A549 (cell line): ENCODE measurements around the gene TMEM87B. TPM values are rescaled to one million over a fixed set of nuclear protein-coding genes. Genes with fewer than 3 reads are reported as not detected.

Experiments used
- ATAC-seq, 2 experiments: fragments of 200-7000 bp in 1 of 2; fragments of >200 bp in 1 of 2; cut with Nextera tagmentation in 1 of 2; cut with Tn5 transposase in 1 of 2; 3 replicates each; pipeline versions ENCODE4 v1.8.0 to v1.9.1; 2018 to 2020; ENCODE audit warnings: mild to moderate bottlenecking in 1 of 2, moderate library complexity in 1 of 2
- CTCF ChIA-PET: fragments of 300-600 bp; sonication (Branson Sonifier 250); formaldehyde crosslinking; extraction: SDS; loops from one replicate; lab custom pipeline; 2021; ENCODE audit warnings: antibody characterized with exemption, inconsistent platforms; lab: Yijun Ruan, JAX
- POLR2A ChIA-PET: fragments of 350-600 bp; formaldehyde crosslinking; extraction: SDS; loops from one replicate; lab custom pipeline; 2021; ENCODE audit warnings: antibody characterized with exemption, inconsistent platforms; lab: Yijun Ruan, JAX
- DNase-seq, 2 experiments: peaks; one replicate each; pipeline versions ENCODE4 v3.0.0 to v3.0.0-alpha.2; 2011 to 2016; ENCODE audit warnings: low read depth in 1 of 2, low spot score in 1 of 2
- FAIRE-seq: peaks from 2 replicates; lab custom pipeline; 2011; peaks lifted over from hg19 to GRCh38; lab: Jason Lieb, UNC
- H3K27ac ChIP-seq, 2 experiments: fragments of >200 bp; sonication (Bioruptor Twin); formaldehyde crosslinking; 3 replicates each; pipeline ENCODE4 v1.5.1; 2016 to 2017
- H3K4me1 ChIP-seq: fragments of >200 bp; sonication (Bioruptor Twin); formaldehyde crosslinking; 3 replicates; pipeline ENCODE4 v1.6.1; 2016
- H3K4me2 ChIP-seq: fragments of >200 bp; sonication (Bioruptor Twin); formaldehyde crosslinking; 3 replicates; pipeline ENCODE4 v1.6.1; 2016
- H3K4me3 ChIP-seq: fragments of >200 bp; sonication (Bioruptor Twin); formaldehyde crosslinking; 3 replicates; pipeline ENCODE4 v1.5.1; 2016
- H3K9me3 ChIP-seq: fragments of >200 bp; sonication (Bioruptor Twin); formaldehyde crosslinking; 3 replicates; pipeline ENCODE4 v1.6.1; 2016
- BCL3 ChIP-seq: fragments of >200 bp; sonication (Bioruptor Twin); formaldehyde crosslinking; IDR thresholded peaks from 3 replicates; pipeline ENCODE4 v1.6.1; 2016
- CEBPB ChIP-seq, 2 experiments: fragments of >200 bp in 1 of 2; sonication (Bioruptor Twin) in 1 of 2; formaldehyde crosslinking in 1 of 2; IDR thresholded peaks; 2 replicates each; pipeline ENCODE4 v1.6.1; 2012 to 2016
- CHD2 ChIP-seq: fragments of 150-350 bp; IDR thresholded peaks from 2 replicates; pipeline ENCODE4 v1.6.1; 2014; ENCODE audit warnings: low read length; ENCODE audit not compliant: partially characterized antibody
- EHMT2 ChIP-seq: fragments of 200-600 bp; sonication (generic); IDR thresholded peaks from 2 replicates; pipeline ENCODE4 v1.6.1; 2016; ENCODE audit warnings: antibody characterized with exemption, low read depth, mild to moderate bottlenecking, moderate library complexity
- ELK1 ChIP-seq: fragments of 150-350 bp; IDR thresholded peaks from 2 replicates; pipeline ENCODE4 v1.6.1; 2014; ENCODE audit warnings: low read depth, mild to moderate bottlenecking, low read length
- FOSB ChIP-seq: fragments of 250-450 bp; sonication (Bioruptor Pico); IDR thresholded peaks from 2 replicates; pipeline ENCODE4 v1.5.0; 2020; ENCODE audit warnings: mild to moderate bottlenecking, moderate library complexity
- GATA3 ChIP-seq: IDR thresholded peaks from 2 replicates; pipeline ENCODE4 v1.6.1; 2012; ENCODE audit warnings: borderline replicate concordance
- HES2 ChIP-seq: fragments of >200 bp; sonication (Bioruptor Twin); formaldehyde crosslinking; IDR thresholded peaks from 2 replicates; pipeline ENCODE4 v1.6.1; 2016
- HOXA7 ChIP-seq: fragments of 250-450 bp; sonication (Bioruptor Pico); IDR thresholded peaks from 2 replicates; pipeline ENCODE4 v1.5.0; 2020; ENCODE audit warnings: mild to moderate bottlenecking, moderate library complexity
- HOXB13 ChIP-seq: fragments of 250-450 bp; sonication (Bioruptor Pico); IDR thresholded peaks from 2 replicates; pipeline ENCODE4 v1.5.0; 2020; ENCODE audit warnings: low read depth, mild to moderate bottlenecking, moderate library complexity
- HOXB5 ChIP-seq: fragments of 250-450 bp; sonication (Bioruptor Pico); IDR thresholded peaks from 2 replicates; pipeline ENCODE4 v1.5.0; 2020; ENCODE audit warnings: mild to moderate bottlenecking, moderate library complexity
- MAFK ChIP-seq: fragments of 450-650 bp; IDR thresholded peaks from 2 replicates; pipeline ENCODE4 v1.6.1; 2014; ENCODE audit not compliant: partially characterized antibody
- PBX3 ChIP-seq: IDR thresholded peaks from 2 replicates; pipeline ENCODE4 v1.6.1; 2012
- POLR2A ChIP-seq: IDR thresholded peaks from 2 replicates; pipeline ENCODE4 v1.6.1; 2012; ENCODE audit warnings: mild to moderate bottlenecking, low read length
- POLR2AphosphoS2 ChIP-seq: conservative IDR thresholded peaks from 2 replicates; pipeline ENCODE4 v1.6.1; 2012; ENCODE audit warnings: low read length, improper control_type of control experiment, inconsistent platforms
- RARB ChIP-seq: fragments of 250-450 bp; sonication (Bioruptor Pico); IDR thresholded peaks from 2 replicates; pipeline ENCODE4 v1.8.0; 2021; ENCODE audit warnings: mild to moderate bottlenecking, moderate library complexity
- RCOR1 ChIP-seq: fragments of 150-350 bp; IDR thresholded peaks from 2 replicates; pipeline ENCODE4 v1.6.1; 2014; ENCODE audit warnings: antibody characterized with exemption, low read length, low read depth
- TFCP2L1 ChIP-seq: fragments of 250-450 bp; sonication (Bioruptor Pico); IDR thresholded peaks from 2 replicates; pipeline ENCODE4 v1.5.0; 2021; ENCODE audit warnings: mild to moderate bottlenecking
- ZFP36 ChIP-seq: fragments of 450-650 bp; IDR thresholded peaks from 2 replicates; pipeline ENCODE4 v1.6.1; 2014; ENCODE audit warnings: borderline replicate concordance; ENCODE audit not compliant: partially characterized antibody
- ZNF302 ChIP-seq: fragments of 250-450 bp; sonication (Bioruptor Pico); IDR thresholded peaks from 2 replicates; pipeline ENCODE4 v1.9.0; 2021; ENCODE audit warnings: inconsistent platforms, mild to moderate bottlenecking, moderate library complexity
- WGBS: methylation state at CpG from one replicate; pipeline ENCODE4 v1.1.6; 2017; ENCODE audit errors: missing lambda C conversion rate; 5-methylcytosine and 5-hydroxymethylcytosine counted together
- polyA plus RNA-seq, 4 experiments: library from polyadenylated mRNA; depleted of rRNA in 3 of 4; stranded (reverse); fragments of >200 nt; fragmentation: RNase III in 1 of 4; extraction: RNeasy Plus Mini Kit Qiagen cat#74134 plus additional on column Dnase treatment in 1 of 4; gene quantifications; 2 replicates in 3 of 4; 3 replicates in 1 of 4; pipeline ENCODE4 v1.2.3, GENCODE V29; 2011 to 2017
- TF ChIP-seq, protein P1 (sequence below): fragments of 200-600 bp; sonication (generic); IDR thresholded peaks from 2 replicates; pipeline ENCODE4 v1.6.1; 2016; ENCODE audit warnings: antibody characterized with exemption, mild to moderate bottlenecking, moderate library complexity
- TF ChIP-seq, protein P2 (sequence below): fragments of 250-450 bp; sonication (Bioruptor Pico); IDR thresholded peaks from 2 replicates; pipeline ENCODE4 v1.5.0; 2021; ENCODE audit warnings: mild to moderate bottlenecking, moderate library complexity, borderline replicate concordance

Gene TMEM87B
- polyA plus RNA-seq, 2 of the 4 experiments (the other 2 are of a cell fraction): 12.3 to 27.0 TPM

- FAIRE-seq (no peak), DNase-seq (no peak), ATAC-seq (peak; percentile 68 to 70; a peak in 4 of 6 replicates)
- no peak for TF ChIP-seq TFCP2L1 (CRISPR knock-in tag)
- no peak for TF ChIP-seq RCOR1
- no peak for TF ChIP-seq HOXA7
- no peak for TF ChIP-seq ELK1
- TF ChIP-seq BCL3: no peak
- TF ChIP-seq POLR2AphosphoS2: no peak
- no peak for TF ChIP-seq MAFK
- TF ChIP-seq ZFP36: no peak
- no peak for TF ChIP-seq HES2
- TF ChIP-seq CHD2: no peak
- TF ChIP-seq, protein P1, sequence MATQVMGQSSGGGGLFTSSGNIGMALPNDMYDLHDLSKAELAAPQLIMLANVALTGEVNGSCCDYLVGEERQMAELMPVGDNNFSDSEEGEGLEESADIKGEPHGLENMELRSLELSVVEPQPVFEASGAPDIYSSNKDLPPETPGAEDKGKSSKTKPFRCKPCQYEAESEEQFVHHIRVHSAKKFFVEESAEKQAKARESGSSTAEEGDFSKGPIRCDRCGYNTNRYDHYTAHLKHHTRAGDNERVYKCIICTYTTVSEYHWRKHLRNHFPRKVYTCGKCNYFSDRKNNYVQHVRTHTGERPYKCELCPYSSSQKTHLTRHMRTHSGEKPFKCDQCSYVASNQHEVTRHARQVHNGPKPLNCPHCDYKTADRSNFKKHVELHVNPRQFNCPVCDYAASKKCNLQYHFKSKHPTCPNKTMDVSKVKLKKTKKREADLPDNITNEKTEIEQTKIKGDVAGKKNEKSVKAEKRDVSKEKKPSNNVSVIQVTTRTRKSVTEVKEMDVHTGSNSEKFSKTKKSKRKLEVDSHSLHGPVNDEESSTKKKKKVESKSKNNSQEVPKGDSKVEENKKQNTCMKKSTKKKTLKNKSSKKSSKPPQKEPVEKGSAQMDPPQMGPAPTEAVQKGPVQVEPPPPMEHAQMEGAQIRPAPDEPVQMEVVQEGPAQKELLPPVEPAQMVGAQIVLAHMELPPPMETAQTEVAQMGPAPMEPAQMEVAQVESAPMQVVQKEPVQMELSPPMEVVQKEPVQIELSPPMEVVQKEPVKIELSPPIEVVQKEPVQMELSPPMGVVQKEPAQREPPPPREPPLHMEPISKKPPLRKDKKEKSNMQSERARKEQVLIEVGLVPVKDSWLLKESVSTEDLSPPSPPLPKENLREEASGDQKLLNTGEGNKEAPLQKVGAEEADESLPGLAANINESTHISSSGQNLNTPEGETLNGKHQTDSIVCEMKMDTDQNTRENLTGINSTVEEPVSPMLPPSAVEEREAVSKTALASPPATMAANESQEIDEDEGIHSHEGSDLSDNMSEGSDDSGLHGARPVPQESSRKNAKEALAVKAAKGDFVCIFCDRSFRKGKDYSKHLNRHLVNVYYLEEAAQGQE: no peak
- no peak for TF ChIP-seq FOSB (CRISPR knock-in tag)
- no peak for TF ChIP-seq ZNF302 (CRISPR knock-in tag)
- no peak for TF ChIP-seq RARB (CRISPR knock-in tag)
- no peak for TF ChIP-seq GATA3
- TF ChIP-seq HOXB13 (CRISPR knock-in tag): no peak
- TF ChIP-seq, protein P2, sequence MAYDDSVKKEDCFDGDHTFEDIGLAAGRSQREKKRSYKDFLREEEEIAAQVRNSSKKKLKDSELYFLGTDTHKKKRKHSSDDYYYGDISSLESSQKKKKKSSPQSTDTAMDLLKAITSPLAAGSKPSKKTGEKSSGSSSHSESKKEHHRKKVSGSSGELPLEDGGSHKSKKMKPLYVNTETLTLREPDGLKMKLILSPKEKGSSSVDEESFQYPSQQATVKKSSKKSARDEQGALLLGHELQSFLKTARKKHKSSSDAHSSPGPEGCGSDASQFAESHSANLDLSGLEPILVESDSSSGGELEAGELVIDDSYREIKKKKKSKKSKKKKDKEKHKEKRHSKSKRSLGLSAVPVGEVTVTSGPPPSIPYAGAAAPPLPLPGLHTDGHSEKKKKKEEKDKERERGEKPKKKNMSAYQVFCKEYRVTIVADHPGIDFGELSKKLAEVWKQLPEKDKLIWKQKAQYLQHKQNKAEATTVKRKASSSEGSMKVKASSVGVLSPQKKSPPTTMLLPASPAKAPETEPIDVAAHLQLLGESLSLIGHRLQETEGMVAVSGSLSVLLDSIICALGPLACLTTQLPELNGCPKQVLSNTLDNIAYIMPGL (CRISPR knock-in tag): no peak
- no peak for TF ChIP-seq POLR2A
- POLR2A ChIA-PET: no interaction called here
- Histone ChIP-seq H3K4me3 (no peak overlapping the region), H3K27ac (no peak overlapping the region), H3K4me1 (no peaks in the 10 kb centered on the region; the same call in 2 of the 3 replicates), H3K9me3 (no peaks in the 10 kb centered on the region), H3K4me2 (no peak overlapping the region)
- 97% methylated on average over 3 of the region's 3 CpGs for WGBS
- CTCF ChIA-PET: interaction anchor here (1.2 kb wide), 1 partner anchor 27 kb away, joined by 5 read pairs; no protein-coding TSS in a partner anchor
Observed at GRCh38 chr2:112020561-112020960, 34.5 kb upstream of the TMEM87B start.

DNA sequence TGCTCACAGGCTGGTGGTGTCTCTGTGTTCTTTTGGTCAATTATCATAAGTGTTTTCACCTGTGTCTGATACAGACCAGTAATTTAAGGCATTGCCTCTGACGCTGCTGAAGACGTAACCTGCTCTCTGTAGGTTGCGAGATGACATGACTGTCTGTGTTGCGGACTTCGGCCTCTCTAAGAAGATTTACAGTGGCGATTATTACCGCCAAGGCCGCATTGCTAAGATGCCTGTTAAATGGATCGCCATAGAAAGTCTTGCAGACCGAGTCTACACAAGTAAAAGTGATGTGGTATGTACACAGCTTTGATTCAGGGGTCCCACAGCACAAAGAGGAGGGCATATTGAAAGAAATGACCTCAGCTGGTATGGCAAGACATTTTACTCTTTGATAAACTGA lies 33.8 kb upstream of the TMEM87B start:
- TF ChIP-seq EHMT2 (no peak), RARB (CRISPR knock-in tag) (no peak), RCOR1 (no peak), HOXB5 (CRISPR knock-in tag) (no peak), PBX3 (no peak), CEBPB (IDR thresholded peaks at IDR 0.05) (no peak), HOXB13 (CRISPR knock-in tag) (no peak), POLR2A (no peak)
- TF ChIP-seq, protein P1: no peak
- TF ChIP-seq, all 56 proteins: peak for 0
- no peak overlapping the region for H3K4me2 ChIP-seq
- no peaks in the 10 kb centered on the region for H3K4me1 ChIP-seq
- ATAC-seq: no peak
- no peak overlapping the region for H3K27ac ChIP-seq
- H3K9me3 ChIP-seq: no peaks in the 10 kb centered on the region
- no peak for DNase-seq
- H3K4me3 ChIP-seq: no peak overlapping the region
- CTCF ChIA-PET: interaction anchor here (0.8 kb wide), 1 partner anchor 134 kb away, joined by 4 read pairs; no protein-coding TSS in a partner anchor
- FAIRE-seq: no peak
- POLR2A ChIA-PET: no interaction called here
- 86% methylated on average over 10 of the region's 10 CpGs for WGBS
